Measurements from ENCODE around the gene C3.
"Not testable (repeated sequence)": the region's sequence is repeated elsewhere in the genome, so short reads cannot be mapped to it uniquely, and the experiment has no call there.

The C3 gene

GRCh38 chr19:6679139-6679538 lies 41.3 kb downstream of the C3 start:
- H3K9me3 ChIP-seq (ENCODE audit: control insufficient read depth, low read length): no peaks in the 10 kb centered on the region
- no peak overlapping the region for H3K4me3 ChIP-seq (ENCODE audit: low read length)
- H3K9ac ChIP-seq (ENCODE audit: low read length): no peak overlapping the region
- H3K36me3 ChIP-seq (ENCODE audit: control insufficient read depth, insufficient read depth, low read length, severe bottlenecking): peaks cover 82% of the 10 kb centered on the region
- no peaks in the 10 kb centered on the region for H3K27me3 ChIP-seq (replicated peaks; ENCODE audit: control insufficient read depth, insufficient read depth, low read length)
- H3K4me1 ChIP-seq (ENCODE audit: control insufficient read depth, insufficient read depth, low read length): peaks cover 8% of the 10 kb centered on the region
- DNase-seq (ENCODE audit: low read depth): no peak

- Histone ChIP-seq H3K4me1 (ENCODE audit: control insufficient read depth, insufficient read depth, low read length) (peaks cover 8% of the 10 kb centered on the region), H3K9me3 (ENCODE audit: control insufficient read depth, low read length) (no peaks in the 10 kb centered on the region), H3K36me3 (ENCODE audit: control insufficient read depth, insufficient read depth, low read length, severe bottlenecking) (peaks cover 78% of the 10 kb centered on the region), H3K4me3 (ENCODE audit: low read length) (no peak overlapping the region), H3K9ac (ENCODE audit: low read length) (no peak overlapping the region), H3K27me3 (replicated peaks; ENCODE audit: control insufficient read depth, insufficient read depth, low read length) (no peaks in the 10 kb centered on the region)
- DNase-seq (ENCODE audit: low read depth): peak; percentile 41
Observed at GRCh38 chr19:6678690-6679109, 41.8 kb downstream of the C3 start.

DNA sequence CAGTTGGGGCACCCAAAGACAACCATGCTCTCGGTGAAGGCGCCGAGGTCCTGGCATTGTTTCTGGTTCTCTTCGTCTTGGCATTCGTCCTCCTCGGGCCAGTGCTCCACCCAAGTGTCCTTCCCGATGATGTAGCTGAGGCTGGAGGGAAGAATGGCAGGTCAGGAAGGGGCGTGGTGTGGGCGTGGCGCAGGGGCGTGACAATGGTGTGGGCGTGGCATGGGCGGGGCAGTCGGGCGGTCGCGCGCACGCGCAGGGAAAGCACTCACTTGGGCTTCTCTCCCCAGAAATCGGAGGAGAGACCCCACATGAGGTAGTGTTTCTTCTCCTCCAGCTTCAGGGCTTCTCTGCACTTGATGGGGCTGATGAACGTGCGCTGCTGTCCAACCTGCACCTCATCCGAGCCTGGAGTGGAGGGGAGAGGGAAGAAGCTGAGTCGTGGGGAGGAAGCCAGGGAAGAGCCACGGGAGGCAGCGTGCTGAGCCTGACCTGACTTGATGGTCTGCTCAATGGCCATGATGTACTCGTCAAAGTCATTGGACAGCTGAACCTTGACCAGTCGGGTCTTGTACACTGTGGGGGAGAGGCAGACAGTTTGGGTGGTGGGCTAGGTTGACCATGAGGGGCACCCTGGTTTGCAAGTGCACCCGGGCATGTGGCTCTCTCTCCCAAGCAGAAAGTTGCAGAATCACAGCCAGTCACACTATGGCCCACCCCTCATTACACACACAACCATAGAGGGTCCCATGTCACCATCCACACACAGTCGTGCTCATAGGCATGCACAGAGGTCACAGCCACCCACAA lies 42.4 kb downstream of the C3 start:
- H3K9ac ChIP-seq (ENCODE audit: low read length): no peak overlapping the region
- H3K4me3 ChIP-seq (ENCODE audit: low read length): no peak overlapping the region
- H3K27me3 ChIP-seq (replicated peaks; ENCODE audit: control insufficient read depth, insufficient read depth, low read length): no peaks in the 10 kb centered on the region
- peaks cover 8% of the 10 kb centered on the region for H3K4me1 ChIP-seq (ENCODE audit: control insufficient read depth, insufficient read depth, low read length)
- DNase-seq (ENCODE audit: low read depth): no peak
- peaks cover 75% of the 10 kb centered on the region for H3K36me3 ChIP-seq (ENCODE audit: control insufficient read depth, insufficient read depth, low read length, severe bottlenecking)
- H3K9me3 ChIP-seq (ENCODE audit: control insufficient read depth, low read length): no peaks in the 10 kb centered on the region

DNA sequence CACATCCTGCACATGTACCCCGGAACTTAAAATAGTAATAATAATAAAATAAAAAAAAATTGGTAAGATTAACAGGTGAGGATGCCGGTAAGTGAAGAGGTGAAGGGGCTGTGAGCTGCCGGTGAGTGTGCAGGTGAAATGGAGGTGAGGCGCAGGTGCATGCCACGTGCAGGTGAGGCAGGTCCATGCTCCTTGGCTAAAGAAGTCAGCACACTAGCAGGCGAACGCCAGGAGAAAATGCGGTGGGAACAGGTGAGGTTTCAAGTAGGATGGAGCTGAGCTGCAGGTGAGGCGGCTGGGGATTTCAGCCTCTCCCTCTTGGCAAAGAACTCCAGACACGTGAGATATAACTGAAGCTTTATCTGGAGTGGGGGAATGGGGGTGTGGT lies 43.0 kb downstream of the C3 start:
- peaks cover 69% of the 10 kb centered on the region for H3K36me3 ChIP-seq (ENCODE audit: control insufficient read depth, insufficient read depth, low read length, severe bottlenecking)
- H3K27me3 ChIP-seq (replicated peaks; ENCODE audit: control insufficient read depth, insufficient read depth, low read length): no peaks in the 10 kb centered on the region
- DNase-seq (ENCODE audit: low read depth): no peak
- no peak overlapping the region for H3K4me3 ChIP-seq (ENCODE audit: low read length)
- no peaks in the 10 kb centered on the region for H3K9me3 ChIP-seq (ENCODE audit: control insufficient read depth, low read length)
- peaks cover 8% of the 10 kb centered on the region for H3K4me1 ChIP-seq (ENCODE audit: control insufficient read depth, insufficient read depth, low read length)
- no peak overlapping the region for H3K9ac ChIP-seq (ENCODE audit: low read length)

DNA sequence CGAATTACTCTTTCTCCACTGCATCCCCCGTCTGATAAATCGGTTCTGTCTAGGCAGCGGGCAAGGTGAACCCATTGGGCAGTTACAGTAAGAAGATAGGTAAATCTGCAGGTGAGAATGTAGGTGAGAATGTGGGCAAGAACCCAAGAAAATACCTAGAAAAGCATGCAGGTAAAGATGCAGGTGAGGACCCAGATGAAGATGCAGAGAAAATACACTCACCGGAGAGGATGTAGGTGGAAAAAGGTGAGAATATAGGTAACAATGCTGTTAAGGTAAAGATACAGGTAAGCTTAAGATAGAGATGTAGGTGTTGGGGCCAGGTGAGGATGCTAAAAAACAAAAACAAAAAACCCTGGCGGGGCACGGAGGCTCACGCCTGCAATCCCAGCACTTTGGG lies 44.2 kb downstream of the C3 start:
- no peak for DNase-seq (ENCODE audit: low read depth)
- H3K4me1 ChIP-seq (ENCODE audit: control insufficient read depth, insufficient read depth, low read length): peaks cover 8% of the 10 kb centered on the region
- H3K9me3 ChIP-seq (ENCODE audit: control insufficient read depth, low read length): no peaks in the 10 kb centered on the region
- H3K27me3 ChIP-seq (replicated peaks; ENCODE audit: control insufficient read depth, insufficient read depth, low read length): no peaks in the 10 kb centered on the region
- no peak overlapping the region for H3K9ac ChIP-seq (ENCODE audit: low read length)
- peaks cover 57% of the 10 kb centered on the region for H3K36me3 ChIP-seq (ENCODE audit: control insufficient read depth, insufficient read depth, low read length, severe bottlenecking)
- no peak overlapping the region for H3K4me3 ChIP-seq (ENCODE audit: low read length)

- Histone ChIP-seq H3K4me1 (ENCODE audit: control insufficient read depth, insufficient read depth, low read length) (peaks cover 8% of the 10 kb centered on the region), H3K27me3 (replicated peaks; ENCODE audit: control insufficient read depth, insufficient read depth, low read length) (no peaks in the 10 kb centered on the region), H3K9me3 (ENCODE audit: control insufficient read depth, low read length) (no peaks in the 10 kb centered on the region), H3K9ac (ENCODE audit: low read length) (peak overlapping the region; percentile 51), H3K36me3 (ENCODE audit: control insufficient read depth, insufficient read depth, low read length, severe bottlenecking) (peaks cover 44% of the 10 kb centered on the region), H3K4me3 (ENCODE audit: low read length) (peak overlapping the region; percentile 27)
- DNase-seq (ENCODE audit: low read depth): peak; percentile 82
Observed at GRCh38 chr19:6674868-6675305, 45.6 kb downstream of the C3 start.

DNA sequence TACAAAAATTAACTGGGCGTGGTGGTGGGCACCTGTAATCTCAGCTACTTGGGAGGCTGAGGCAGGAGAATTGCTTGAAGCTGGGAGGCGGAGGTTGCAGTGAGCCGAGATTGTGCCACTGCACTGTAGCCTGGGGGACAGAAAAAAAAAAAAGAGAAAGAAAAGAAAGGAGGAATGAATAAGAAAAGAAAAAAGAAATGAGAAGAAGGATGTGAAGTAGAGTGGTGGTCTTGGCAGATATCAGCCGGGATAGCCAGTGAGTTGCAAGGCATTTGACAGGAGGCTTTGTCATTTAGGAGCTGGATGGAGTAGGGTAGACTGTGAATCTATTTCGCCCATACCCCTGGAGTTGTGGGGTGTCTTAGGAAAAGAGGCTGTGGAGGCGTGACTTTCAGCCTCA lies 46.0 kb downstream of the C3 start:
- H3K9me3 ChIP-seq (ENCODE audit: control insufficient read depth, low read length); H3K27me3 ChIP-seq (replicated peaks; ENCODE audit: control insufficient read depth, insufficient read depth, low read length); H3K4me1 ChIP-seq (ENCODE audit: control insufficient read depth, insufficient read depth, low read length); DNase-seq (ENCODE audit: low read depth): not testable (repeated sequence)
- peaks cover 39% of the 10 kb centered on the region for H3K36me3 ChIP-seq (ENCODE audit: control insufficient read depth, insufficient read depth, low read length, severe bottlenecking)
- H3K9ac ChIP-seq (ENCODE audit: low read length): peak overlapping the region; percentile 51
- peak overlapping the region; percentile 27 for H3K4me3 ChIP-seq (ENCODE audit: low read length)

- no peaks in the 10 kb centered on the region for H3K27me3 ChIP-seq (replicated peaks; ENCODE audit: control insufficient read depth, insufficient read depth, low read length)
- no peak overlapping the region for H3K9ac ChIP-seq (ENCODE audit: low read length)
- H3K9me3 ChIP-seq (ENCODE audit: control insufficient read depth, low read length): no peaks in the 10 kb centered on the region
- DNase-seq (ENCODE audit: low read depth): no peak
- peaks cover 8% of the 10 kb centered on the region for H3K4me1 ChIP-seq (ENCODE audit: control insufficient read depth, insufficient read depth, low read length)
- no peak overlapping the region for H3K4me3 ChIP-seq (ENCODE audit: low read length)
- H3K36me3 ChIP-seq (ENCODE audit: control insufficient read depth, insufficient read depth, low read length, severe bottlenecking): peaks cover 23% of the 10 kb centered on the region
Observed at GRCh38 chr19:6672693-6673290, 47.7 kb downstream of the C3 start.

GRCh38 chr19:6671960-6672359 lies 48.5 kb downstream of the C3 start:
- Histone ChIP-seq H3K36me3 (ENCODE audit: control insufficient read depth, insufficient read depth, low read length, severe bottlenecking) (peaks cover 16% of the 10 kb centered on the region), H3K9ac (ENCODE audit: low read length) (no peak overlapping the region), H3K9me3 (ENCODE audit: control insufficient read depth, low read length) (no peaks in the 10 kb centered on the region), H3K4me3 (ENCODE audit: low read length) (no peak overlapping the region), H3K4me1 (ENCODE audit: control insufficient read depth, insufficient read depth, low read length) (peaks cover 8% of the 10 kb centered on the region), H3K27me3 (replicated peaks; ENCODE audit: control insufficient read depth, insufficient read depth, low read length) (no peaks in the 10 kb centered on the region)
- no peak for DNase-seq (ENCODE audit: low read depth)

DNA sequence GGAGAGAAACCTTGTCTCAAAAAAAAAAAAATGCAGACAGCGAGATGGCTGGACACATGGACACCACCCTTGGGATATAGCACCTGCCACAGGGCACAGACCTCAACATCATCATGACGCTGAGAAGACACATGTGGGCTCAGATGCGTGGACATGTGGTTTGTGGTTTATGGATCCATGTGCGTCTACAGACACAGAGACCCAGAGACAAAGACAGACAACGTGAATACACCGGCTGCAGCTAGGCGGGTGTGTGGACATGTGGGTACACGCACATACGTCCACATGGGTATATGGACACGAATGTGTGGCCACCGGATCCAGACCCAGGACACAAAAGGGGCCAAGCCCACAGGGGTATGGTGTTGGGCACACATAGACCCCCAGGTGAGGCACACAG lies 51.8 kb downstream of the C3 start:
- Histone ChIP-seq H3K4me1 (ENCODE audit: control insufficient read depth, insufficient read depth, low read length) (no peaks in the 10 kb centered on the region), H3K9me3 (ENCODE audit: control insufficient read depth, low read length) (peaks cover 5% of the 10 kb centered on the region), H3K4me3 (ENCODE audit: low read length) (no peak overlapping the region), H3K9ac (ENCODE audit: low read length) (no peak overlapping the region), H3K27me3 (replicated peaks; ENCODE audit: control insufficient read depth, insufficient read depth, low read length) (no peaks in the 10 kb centered on the region), H3K36me3 (ENCODE audit: control insufficient read depth, insufficient read depth, low read length, severe bottlenecking) (no peaks in the 10 kb centered on the region)
- no peak for DNase-seq (ENCODE audit: low read depth)

DNA sequence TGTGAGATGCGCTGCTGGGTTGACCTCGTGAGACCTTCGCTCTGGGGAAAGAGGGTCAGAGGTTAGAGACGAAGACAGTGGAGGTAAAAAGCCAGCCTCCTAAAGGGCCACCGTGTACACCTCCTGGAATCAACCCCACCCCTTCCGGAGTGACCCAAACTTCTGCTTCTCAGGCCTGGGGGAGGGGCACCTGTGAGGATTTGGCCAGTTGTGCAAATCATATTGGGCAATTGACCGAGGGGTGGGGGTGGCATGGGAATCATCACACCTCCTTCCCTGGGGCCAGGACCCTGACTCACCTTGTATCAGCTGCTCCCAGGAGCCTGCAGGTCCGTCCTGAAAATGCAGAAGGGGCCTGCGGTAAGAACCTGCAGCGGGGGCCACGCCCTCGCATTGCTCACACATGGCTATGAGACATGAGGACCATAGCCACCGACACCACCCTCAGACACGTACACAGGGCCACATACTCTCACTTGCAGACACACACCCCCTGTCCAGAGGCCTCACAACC lies 53.3 kb downstream of the C3 start:
- no peak for DNase-seq (ENCODE audit: low read depth)
- peaks cover 6% of the 10 kb centered on the region for H3K9me3 ChIP-seq (ENCODE audit: control insufficient read depth, low read length)
- H3K4me1 ChIP-seq (ENCODE audit: control insufficient read depth, insufficient read depth, low read length): no peaks in the 10 kb centered on the region
- H3K27me3 ChIP-seq (replicated peaks; ENCODE audit: control insufficient read depth, insufficient read depth, low read length): peaks cover 5% of the 10 kb centered on the region
- H3K4me3 ChIP-seq (ENCODE audit: low read length): no peak overlapping the region
- H3K9ac ChIP-seq (ENCODE audit: low read length): no peak overlapping the region
- no peaks in the 10 kb centered on the region for H3K36me3 ChIP-seq (ENCODE audit: control insufficient read depth, insufficient read depth, low read length, severe bottlenecking)
